ENCODE data around the gene KCNJ13.

KCNJ13 gene

GRCh38 chr2:232776435-232776834 lies at the start of gene KCNJ13:
Gene KCNJ13 (minus strand): TSS chr2:232776565. CDS start chr2:232771362, 5,203 bp downstream.
- no peak for DNase-seq (ENCODE audit: low read depth in 1 of 2, low spot score in 1 of 2)

GRCh38 chr2:232817756-232818155 lies 41.4 kb upstream of the KCNJ13 start:
- no peak for DNase-seq (ENCODE audit: low read depth in 1 of 2, low spot score in 1 of 2)

- DNase-seq (ENCODE audit: low read depth in 1 of 2, low spot score in 1 of 2): no peak
These were observed 40.3 kb upstream of the KCNJ13 start for GRCh38 chr2:232816657-232817056.

- no peak for DNase-seq (ENCODE audit: low read depth in 1 of 2, low spot score in 1 of 2)
These were observed 39.2 kb upstream of the KCNJ13 start for GRCh38 chr2:232815569-232815968.

GRCh38 chr2:232810444-232810843 lies 34.1 kb upstream of the KCNJ13 start:
- no peak for DNase-seq (ENCODE audit: low read depth in 1 of 2, low spot score in 1 of 2)

DNA sequence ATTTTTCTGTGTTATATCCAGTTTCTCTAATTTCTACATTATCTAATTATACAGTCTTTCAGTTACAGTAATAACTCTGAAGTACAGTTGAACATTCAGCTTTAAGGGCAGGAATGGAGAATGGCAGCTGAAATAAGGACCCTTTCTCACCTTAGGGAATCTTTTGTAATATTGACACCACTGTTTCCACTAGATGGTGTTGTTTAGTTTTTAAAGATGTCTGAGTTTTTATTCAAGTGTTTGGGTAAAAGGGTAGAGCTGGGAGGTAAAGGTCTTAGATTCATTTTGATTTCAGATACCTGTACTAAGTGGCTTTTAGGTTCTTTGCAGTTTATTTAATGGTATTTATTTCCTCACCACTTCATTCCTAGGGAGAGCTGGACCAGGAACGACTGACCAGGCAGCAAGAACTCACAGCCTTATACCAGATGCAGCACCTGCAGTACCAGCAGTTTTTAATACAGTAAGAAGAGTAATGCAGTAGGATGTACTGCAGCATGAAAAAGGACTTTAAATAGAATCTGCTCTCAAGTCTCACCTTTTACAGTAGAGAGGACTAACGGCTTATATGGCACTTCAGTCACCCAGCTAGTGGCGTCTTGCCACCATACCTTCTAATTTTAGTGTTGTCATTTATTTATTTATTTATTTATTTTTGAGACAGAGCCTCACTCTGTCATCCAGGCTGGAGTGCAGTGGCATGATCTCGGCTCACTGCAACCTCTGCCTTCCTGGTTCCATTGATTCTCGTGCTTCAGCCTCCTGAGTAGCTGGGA lies 33.2 kb upstream of the KCNJ13 start:
- no peak for DNase-seq (ENCODE audit: low read depth in 1 of 2, low spot score in 1 of 2)

DNA sequence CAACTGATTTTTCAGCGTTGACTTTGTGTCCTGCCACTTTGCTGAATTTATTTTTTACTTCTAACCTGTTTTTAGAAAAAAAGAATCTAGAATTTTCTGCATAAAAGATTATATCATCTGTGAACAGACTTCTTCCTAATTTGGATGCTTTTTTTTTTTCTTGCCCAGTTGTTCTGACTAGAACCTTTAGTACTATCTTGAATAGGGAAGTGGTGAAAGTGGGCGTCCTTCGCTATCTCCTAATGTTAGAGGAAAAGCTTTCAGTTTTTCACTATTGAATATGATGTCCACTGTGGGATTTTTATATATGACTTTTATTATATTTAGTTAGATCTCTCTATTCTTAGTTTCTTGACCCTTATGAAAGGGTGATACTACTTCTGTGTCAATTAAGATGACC lies 25.7 kb upstream of the KCNJ13 start:
- DNase-seq (ENCODE audit: low read depth in 1 of 2, low spot score in 1 of 2): no peak

- no peak for DNase-seq (ENCODE audit: low read depth in 1 of 2, low spot score in 1 of 2)
These were observed 23.8 kb upstream of the KCNJ13 start for GRCh38 chr2:232800166-232800565.

- no peak for DNase-seq (ENCODE audit: low read depth in 1 of 2, low spot score in 1 of 2)
These were observed 21.8 kb upstream of the KCNJ13 start for GRCh38 chr2:232798187-232798586.

GRCh38 chr2:232795920-232796319 lies 19.6 kb upstream of the KCNJ13 start:
- no peak for DNase-seq (ENCODE audit: low read depth in 1 of 2, low spot score in 1 of 2)

DNA sequence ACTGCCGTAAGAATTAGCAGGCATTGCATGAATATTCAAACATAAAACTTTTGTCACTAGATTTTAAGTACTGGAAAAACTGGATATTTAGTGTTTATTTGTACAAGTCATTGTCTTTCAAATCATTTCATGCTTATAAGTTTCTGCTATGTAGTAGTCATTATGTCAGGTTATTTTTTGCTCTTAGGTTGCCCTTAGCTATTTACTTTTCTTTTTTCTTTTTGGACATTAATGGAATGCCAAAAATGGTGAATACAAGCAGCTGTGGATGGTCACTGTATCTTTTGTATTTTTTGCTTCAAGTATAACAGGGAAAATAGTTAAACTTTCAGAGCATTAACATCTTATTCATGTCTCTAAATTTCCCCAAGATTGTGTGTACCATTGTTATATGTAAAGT lies 18.6 kb upstream of the KCNJ13 start:
- no peak for DNase-seq (ENCODE audit: low read depth in 1 of 2, low spot score in 1 of 2)

DNA sequence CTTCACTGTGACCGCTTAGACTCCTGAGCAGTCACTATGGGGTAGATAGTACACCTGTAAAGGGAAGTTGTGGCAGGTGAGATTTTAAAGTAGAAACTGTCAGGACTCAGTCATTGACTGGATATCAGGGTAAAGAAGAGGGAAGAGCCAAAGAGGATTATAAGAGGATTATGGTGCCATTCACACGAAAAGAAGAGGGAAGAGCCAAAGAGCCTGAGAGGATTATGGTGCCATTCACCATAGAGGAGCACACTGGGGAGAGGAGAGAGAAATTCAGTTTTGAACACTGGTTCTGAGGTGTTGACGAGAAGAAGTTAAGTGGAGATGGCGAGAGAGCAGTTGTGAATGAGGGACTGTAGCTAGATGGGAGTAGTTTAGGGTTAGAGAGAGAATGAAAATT lies 16.9 kb upstream of the KCNJ13 start:
- no peak for DNase-seq (ENCODE audit: low read depth in 1 of 2, low spot score in 1 of 2)

GRCh38 chr2:232791518-232791917 lies 15.2 kb upstream of the KCNJ13 start:
- no peak for DNase-seq (ENCODE audit: low read depth in 1 of 2, low spot score in 1 of 2)

DNA sequence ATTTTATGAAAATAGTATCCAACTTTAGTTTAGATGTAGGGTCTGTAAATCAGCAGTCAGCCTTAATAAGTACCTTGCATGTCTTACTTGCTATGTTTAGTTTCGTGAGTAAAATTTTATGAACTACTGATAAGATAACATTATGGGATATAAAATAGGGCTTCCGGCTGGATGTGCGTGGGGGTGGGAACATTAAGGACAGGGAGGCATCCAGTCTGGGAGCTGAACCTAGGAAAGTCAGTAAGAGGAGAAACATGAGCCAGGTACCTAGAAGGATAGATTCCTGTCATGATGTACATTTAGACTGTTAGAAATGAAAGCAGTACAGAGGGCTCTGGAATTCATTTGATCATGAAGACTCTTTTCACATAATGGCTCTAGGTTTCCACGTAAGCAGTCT lies 12.7 kb upstream of the KCNJ13 start:
- no peak for DNase-seq (ENCODE audit: low read depth in 1 of 2, low spot score in 1 of 2)

DNA sequence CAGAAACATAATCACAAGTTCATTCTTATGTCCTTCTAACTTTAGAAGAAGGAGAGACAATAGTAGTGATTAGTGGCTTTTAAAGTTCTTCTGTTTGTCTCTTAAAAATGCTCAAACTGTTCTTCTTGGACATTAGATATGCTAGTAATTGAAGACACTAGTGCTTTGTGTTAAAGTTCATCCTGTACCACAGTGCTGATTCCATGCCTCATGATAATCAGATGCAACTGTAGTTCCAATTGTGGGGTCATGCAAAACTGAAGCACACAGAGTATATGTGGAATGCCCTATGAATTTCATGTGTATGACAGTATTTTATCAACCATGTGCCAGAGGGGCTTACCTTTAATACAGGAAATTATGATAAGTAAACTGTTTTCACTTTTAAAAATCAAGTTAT lies 11.4 kb upstream of the KCNJ13 start:
- DNase-seq (ENCODE audit: low read depth in 1 of 2, low spot score in 1 of 2): no peak

DNA sequence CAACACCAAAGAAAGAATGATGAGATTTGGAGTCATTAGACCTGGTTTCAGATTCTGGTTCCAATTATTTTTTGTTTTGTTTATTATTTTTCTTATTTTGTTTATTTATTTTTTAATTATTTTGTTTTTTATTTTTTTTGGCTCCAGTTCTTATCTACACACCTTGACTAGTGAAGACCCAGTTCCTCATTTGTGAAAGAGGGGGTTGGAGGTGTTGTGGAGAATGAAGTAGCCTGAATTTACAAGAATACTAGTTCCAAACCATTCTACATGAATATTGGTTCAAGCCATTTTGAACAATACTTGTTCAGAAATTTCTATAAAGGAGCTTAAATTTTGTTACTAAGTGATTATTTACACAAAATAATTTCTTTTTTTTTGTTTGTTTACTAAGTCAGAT lies 6.9 kb upstream of the KCNJ13 start:
- no peak for DNase-seq (ENCODE audit: low read depth in 1 of 2, low spot score in 1 of 2)

GRCh38 chr2:232781765-232782164 lies 5.4 kb upstream of the KCNJ13 start:
- no peak for DNase-seq (ENCODE audit: low read depth in 1 of 2, low spot score in 1 of 2)

DNA sequence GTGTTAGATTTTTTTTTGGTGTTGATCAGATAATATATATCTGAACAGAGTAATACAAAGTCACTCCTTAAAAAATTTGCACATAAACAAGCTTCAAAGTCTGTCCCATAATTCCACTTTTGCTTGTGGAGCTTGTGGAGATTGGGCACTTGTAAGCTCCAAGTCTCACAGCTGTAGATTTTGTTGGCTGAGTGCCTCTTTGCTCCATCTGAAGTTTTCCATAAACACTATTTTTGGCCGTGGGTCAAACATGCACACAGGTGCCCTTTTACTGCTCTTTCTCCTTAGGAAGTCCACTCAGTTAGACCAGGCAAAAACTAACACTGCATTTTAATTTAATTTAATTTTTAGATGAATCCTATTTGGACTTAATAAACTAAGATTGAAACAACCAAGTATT lies 3.6 kb upstream of the KCNJ13 start:
- no peak for DNase-seq (ENCODE audit: low read depth in 1 of 2, low spot score in 1 of 2)

DNA sequence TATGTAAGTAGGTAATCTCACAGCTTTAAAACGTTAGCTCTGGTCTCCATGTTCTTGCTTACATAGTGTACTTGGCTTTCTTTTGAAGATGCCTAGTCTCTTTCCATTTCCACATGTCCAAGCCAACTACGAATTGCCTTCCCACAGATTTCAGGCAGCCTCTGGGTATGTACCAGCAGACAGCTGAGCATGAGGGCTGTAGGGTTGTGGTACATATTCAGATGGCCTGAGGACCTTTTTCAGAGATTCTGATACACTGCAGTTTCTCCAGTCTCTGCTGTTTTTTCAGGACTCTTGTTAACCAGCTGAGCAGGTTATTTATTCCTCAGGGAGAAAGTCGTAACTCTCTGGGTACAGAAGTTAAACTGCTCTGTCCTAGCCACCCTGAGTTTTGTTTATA lies 3.1 kb upstream of the KCNJ13 start:
- DNase-seq (ENCODE audit: low read depth in 1 of 2, low spot score in 1 of 2): no peak

GRCh38 chr2:232777276-232777675 lies 911 bp upstream of the KCNJ13 start:
- DNase-seq (ENCODE audit: low read depth in 1 of 2, low spot score in 1 of 2): no peak

DNA sequence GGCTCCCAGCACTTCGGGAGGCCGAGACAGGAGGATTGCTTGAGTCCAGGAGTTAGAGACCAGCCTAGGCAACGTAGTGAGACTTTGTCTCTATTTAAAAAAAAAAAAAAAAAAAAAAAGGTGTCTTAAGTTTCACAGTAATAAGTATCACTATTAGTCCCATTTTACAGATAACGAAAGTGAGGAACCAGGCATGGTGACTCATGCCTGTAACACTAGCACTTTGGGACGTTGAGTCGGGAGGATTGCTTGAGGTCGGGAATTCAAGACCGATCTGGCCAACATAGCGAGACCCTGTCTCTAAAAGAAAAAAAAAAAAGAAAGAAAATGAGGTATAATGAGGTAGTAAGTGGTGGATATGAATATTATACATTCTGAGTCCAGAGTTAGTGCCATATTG lies 2.5 kb downstream of the KCNJ13 start:
- DNase-seq (ENCODE audit: low read depth in 1 of 2, low spot score in 1 of 2): no peak

GRCh38 chr2:232772531-232772930 lies 3.8 kb downstream of the KCNJ13 start:
- no peak for DNase-seq (ENCODE audit: low read depth in 1 of 2, low spot score in 1 of 2)

DNA sequence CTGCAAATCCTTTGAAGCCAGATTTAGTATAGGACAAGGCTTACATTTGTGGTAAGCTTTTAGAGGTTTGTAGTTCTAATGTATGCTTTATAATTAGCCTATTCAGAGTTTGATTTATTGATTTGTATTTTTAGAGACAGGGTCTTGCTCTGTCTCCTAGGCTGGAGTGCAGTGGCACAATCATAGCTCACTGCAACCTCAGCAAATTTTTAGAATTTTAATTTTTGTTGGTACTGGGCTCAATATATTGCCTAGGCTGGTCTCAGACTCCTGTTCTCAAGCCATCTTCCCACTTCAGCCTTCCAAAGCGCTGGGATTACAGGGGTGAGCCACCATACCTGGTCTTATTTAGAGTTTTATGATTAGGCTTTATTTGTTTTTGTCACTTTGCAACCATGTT lies 4.5 kb downstream of the KCNJ13 start:
- DNase-seq (ENCODE audit: low read depth in 1 of 2, low spot score in 1 of 2): no peak

Data from stimulated activated CD4-positive, alpha-beta T cell treated with anti-CD3 and anti-CD28 coated beads, Interleukin-15, amount 100 ng/mL, for 1 hour (primary cell).